ENCODE data around the gene SARDH. TPM values are rescaled to one million over a fixed set of nuclear protein-coding genes. Genes with fewer than 3 reads are reported as not detected.

SARDH gene
- total RNA-seq, 2 donors from 2014 or later: 2.2 to 6.8 TPM

- no peaks in the 10 kb centered on the region for H3K9me3 ChIP-seq (ENCODE audit: control insufficient read depth, low read length, poor library complexity, severe bottlenecking)
- DNase-seq (no peak), ATAC-seq (no peak)
- Mint-ChIP-seq H3K27me3 (peaks cover under 1% of the 10 kb centered on the region), H3K36me3 (ENCODE audit: low read depth) (no peaks in the 10 kb centered on the region), H3K4me1 (no peaks in the 10 kb centered on the region), H3K4me3 (no peak overlapping the region), H3K27ac (no peak overlapping the region)
Observed at GRCh38 chr9:133665535-133665934, 72.6 kb downstream of the SARDH start.

DNA sequence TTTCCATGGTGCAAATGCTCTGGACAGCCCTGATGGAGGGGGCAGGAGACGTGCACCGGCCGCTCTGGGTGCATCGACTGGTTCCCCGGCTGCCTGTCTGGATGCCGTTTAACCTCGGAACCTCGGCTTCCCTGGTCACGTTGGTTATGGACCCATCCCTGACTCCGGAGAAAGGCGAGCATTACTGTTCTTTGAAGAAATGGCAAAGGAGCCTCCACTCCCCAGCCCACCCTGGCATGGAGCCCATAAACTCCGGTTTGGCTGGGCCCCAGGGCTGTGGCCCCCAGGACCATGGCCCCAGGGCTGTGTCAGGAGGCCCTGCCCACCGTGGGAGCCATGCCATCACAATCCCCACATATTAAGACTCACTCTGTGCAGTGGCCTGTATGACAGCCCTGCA lies 73.1 kb downstream of the SARDH start:
- no peak overlapping the region for H3K27ac Mint-ChIP-seq
- H3K4me3 Mint-ChIP-seq: no peak overlapping the region
- H3K27me3 Mint-ChIP-seq: peaks cover 5% of the 10 kb centered on the region
- H3K4me1 Mint-ChIP-seq: no peaks in the 10 kb centered on the region
- ATAC-seq (no peak), DNase-seq (no peak)
- no peaks in the 10 kb centered on the region for H3K36me3 Mint-ChIP-seq (ENCODE audit: low read depth)
- H3K9me3 ChIP-seq (ENCODE audit: control insufficient read depth, low read length, poor library complexity, severe bottlenecking): no peaks in the 10 kb centered on the region

- Mint-ChIP-seq H3K4me1 (peaks cover 2% of the 10 kb centered on the region), H3K36me3 (ENCODE audit: low read depth) (no peaks in the 10 kb centered on the region), H3K4me3 (no peak overlapping the region), H3K27ac (no peak overlapping the region), H3K27me3 (peaks cover 12% of the 10 kb centered on the region)
- DNase-seq (no peak), ATAC-seq (no peak)
- H3K9me3 ChIP-seq (ENCODE audit: control insufficient read depth, low read length, poor library complexity, severe bottlenecking): no peaks in the 10 kb centered on the region
Observed at GRCh38 chr9:133664173-133665050, 73.7 kb downstream of the SARDH start.

GRCh38 chr9:133661846-133662540 lies 76.2 kb downstream of the SARDH start:
- no peak overlapping the region for H3K27ac Mint-ChIP-seq
- peaks cover 36% of the 10 kb centered on the region for H3K27me3 Mint-ChIP-seq
- H3K4me3 Mint-ChIP-seq: no peak overlapping the region
- H3K4me1 Mint-ChIP-seq: peaks cover 6% of the 10 kb centered on the region
- H3K36me3 Mint-ChIP-seq (ENCODE audit: low read depth): peaks cover 2% of the 10 kb centered on the region
- DNase-seq (no peak), ATAC-seq (no peak)
- no peaks in the 10 kb centered on the region for H3K9me3 ChIP-seq (ENCODE audit: control insufficient read depth, low read length, poor library complexity, severe bottlenecking)

DNA sequence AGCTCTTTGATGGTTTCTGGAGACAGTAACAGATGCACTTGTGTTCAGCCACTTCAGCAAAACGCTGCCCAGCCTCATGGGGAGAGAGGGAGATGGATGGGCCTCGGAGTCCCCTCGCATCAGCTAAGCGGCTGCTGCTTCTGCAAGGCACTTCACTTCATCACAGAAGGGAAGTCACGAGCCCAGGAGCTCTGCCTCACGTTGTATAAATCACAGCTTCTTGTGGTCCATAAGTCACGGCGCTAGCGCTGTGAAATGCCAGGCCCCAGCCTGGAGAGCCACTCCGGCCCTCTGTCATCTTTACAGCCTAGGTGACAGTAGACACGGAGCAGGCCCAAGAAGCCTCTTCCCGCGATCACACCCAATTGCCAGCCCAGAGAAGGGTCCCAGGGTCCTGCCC lies 78.6 kb downstream of the SARDH start:
- Mint-ChIP-seq H3K4me3 (no peak overlapping the region), H3K27ac (no peak overlapping the region), H3K27me3 (peaks cover 57% of the 10 kb centered on the region), H3K36me3 (ENCODE audit: low read depth) (peaks cover 2% of the 10 kb centered on the region), H3K4me1 (peaks cover 6% of the 10 kb centered on the region)
- H3K9me3 ChIP-seq (ENCODE audit: control insufficient read depth, low read length, poor library complexity, severe bottlenecking): no peaks in the 10 kb centered on the region
- ATAC-seq: no peak
- no peak for DNase-seq

DNA sequence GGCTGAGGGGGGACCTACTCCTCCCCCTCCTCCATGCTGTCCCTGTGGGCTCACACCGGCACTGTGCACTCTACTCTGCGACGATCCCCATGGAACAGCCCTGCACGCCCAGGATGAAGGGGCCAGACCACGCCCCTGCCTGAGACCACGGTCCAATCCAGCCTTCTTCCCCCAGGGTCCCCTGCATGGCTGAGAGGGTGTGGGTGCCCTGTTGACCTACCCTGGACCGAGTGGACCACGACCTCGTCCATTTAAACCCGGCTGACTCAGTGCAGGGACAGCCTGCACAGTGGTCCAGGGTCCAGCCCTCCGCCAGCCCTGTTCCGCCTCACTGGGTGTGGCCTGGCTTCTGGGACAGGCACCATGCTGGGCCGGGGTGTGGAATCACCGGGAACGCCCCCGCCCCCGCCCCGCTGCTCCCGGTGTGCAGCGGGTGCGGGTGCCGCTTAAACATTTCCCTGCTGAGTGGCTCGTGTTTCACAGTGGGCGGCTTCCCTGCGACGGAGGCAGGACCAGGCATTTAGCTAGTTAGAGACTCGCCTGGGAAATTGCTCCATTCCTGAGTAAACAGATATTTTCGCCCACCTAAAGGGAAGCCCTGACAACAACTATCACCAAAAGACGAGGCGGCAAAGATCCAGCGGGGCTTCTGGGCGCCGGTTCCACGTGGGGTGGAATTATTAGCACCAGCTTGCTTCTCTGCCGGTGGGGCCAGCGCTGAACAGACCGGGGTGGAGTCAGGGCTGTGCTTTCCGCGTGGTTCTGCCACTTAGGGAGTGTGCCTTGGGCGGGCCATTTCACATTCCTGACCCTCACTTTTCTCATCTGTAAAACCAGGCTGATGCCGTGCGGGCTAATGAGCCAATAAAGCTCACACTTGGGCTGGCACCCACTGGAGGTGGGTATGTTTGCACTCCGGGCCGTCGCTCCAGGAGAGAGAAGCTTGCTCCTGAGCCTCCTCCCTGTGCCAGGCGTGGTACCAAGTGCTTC lies 79.4 kb downstream of the SARDH start:
- no peak overlapping the region for H3K4me3 Mint-ChIP-seq
- H3K9me3 ChIP-seq (ENCODE audit: control insufficient read depth, low read length, poor library complexity, severe bottlenecking): no peaks in the 10 kb centered on the region
- H3K27ac Mint-ChIP-seq: no peak overlapping the region
- peaks cover 2% of the 10 kb centered on the region for H3K36me3 Mint-ChIP-seq (ENCODE audit: low read depth)
- peaks cover 60% of the 10 kb centered on the region for H3K27me3 Mint-ChIP-seq
- no peak for ATAC-seq
- no peak for DNase-seq
- peaks cover 6% of the 10 kb centered on the region for H3K4me1 Mint-ChIP-seq

GRCh38 chr9:133657120-133657661 lies 81.0 kb downstream of the SARDH start:
- peak overlapping the region; percentile 72 for H3K4me3 Mint-ChIP-seq
- no peak for DNase-seq
- peaks cover 69% of the 10 kb centered on the region for H3K27me3 Mint-ChIP-seq
- no peak for ATAC-seq
- H3K4me1 Mint-ChIP-seq: peaks cover 10% of the 10 kb centered on the region
- H3K27ac Mint-ChIP-seq: peak overlapping the region; percentile 80
- H3K9me3 ChIP-seq (ENCODE audit: control insufficient read depth, low read length, poor library complexity, severe bottlenecking): no peaks in the 10 kb centered on the region
- peaks cover 2% of the 10 kb centered on the region for H3K36me3 Mint-ChIP-seq (ENCODE audit: low read depth)

GRCh38 chr9:133656211-133657119 lies 81.7 kb downstream of the SARDH start:
- no peaks in the 10 kb centered on the region for H3K9me3 ChIP-seq (ENCODE audit: control insufficient read depth, low read length, poor library complexity, severe bottlenecking)
- Mint-ChIP-seq H3K27me3 (peaks cover 69% of the 10 kb centered on the region), H3K36me3 (ENCODE audit: low read depth) (peaks cover 2% of the 10 kb centered on the region), H3K4me1 (peaks cover 10% of the 10 kb centered on the region), H3K27ac (no peak overlapping the region), H3K4me3 (no peak overlapping the region)
- DNase-seq (no peak), ATAC-seq (peak; percentile 72)

- ATAC-seq (no peak), DNase-seq (no peak)
- H3K36me3 Mint-ChIP-seq (ENCODE audit: low read depth): peaks cover 2% of the 10 kb centered on the region
- peaks cover 74% of the 10 kb centered on the region for H3K27me3 Mint-ChIP-seq
- no peaks in the 10 kb centered on the region for H3K9me3 ChIP-seq (ENCODE audit: control insufficient read depth, low read length, poor library complexity, severe bottlenecking)
- H3K4me1 Mint-ChIP-seq: peaks cover 10% of the 10 kb centered on the region
- no peak overlapping the region for H3K27ac Mint-ChIP-seq
- H3K4me3 Mint-ChIP-seq: no peak overlapping the region
Observed at GRCh38 chr9:133655701-133656100, 82.5 kb downstream of the SARDH start.

DNA sequence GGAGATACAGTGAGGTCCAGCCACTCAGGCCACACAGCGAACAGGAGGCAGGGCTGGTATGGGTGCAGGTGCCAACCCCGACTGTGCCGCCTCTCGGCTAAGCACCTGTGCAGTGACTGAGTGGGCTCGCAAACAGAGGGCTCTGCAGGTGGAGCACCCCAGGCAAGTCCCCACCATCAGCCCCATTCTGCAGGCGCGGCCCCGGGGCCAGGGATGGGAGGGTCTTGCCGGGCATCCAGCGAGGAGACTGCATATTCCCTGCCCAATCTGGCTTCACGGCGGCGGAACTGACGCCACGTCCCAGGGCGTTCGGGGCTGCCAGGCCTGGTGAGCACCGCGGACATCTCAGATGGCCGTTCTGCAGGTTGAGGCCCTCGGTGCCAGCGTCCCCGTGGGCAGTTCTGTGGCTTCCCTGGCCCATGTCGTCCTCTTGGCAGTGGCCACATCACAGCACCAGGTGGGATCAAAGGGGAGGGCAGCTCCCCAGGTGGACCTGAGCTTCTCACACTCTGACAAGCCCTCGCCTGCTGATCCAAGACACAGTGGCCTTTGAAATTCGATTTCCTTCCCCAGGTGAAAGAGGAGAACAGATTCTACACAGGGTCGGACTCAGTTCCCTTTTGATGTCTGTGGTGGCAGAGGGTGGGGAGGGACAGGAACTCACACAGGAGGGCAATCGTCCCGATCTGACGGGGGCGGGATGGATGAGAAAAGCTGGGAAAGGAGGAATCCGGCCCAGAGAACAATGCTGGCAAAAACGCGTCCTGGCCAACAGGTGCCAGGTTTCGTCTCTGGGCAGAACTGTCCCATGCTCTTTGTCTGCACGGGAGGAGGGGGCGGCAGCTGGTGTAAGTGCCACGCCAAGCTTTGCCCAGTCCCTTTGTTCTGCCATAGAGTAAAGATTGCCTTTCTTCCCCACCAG lies 83.2 kb downstream of the SARDH start:
- H3K36me3 Mint-ChIP-seq (ENCODE audit: low read depth): peaks cover 4% of the 10 kb centered on the region
- H3K27me3 Mint-ChIP-seq: peaks cover 74% of the 10 kb centered on the region
- H3K4me1 Mint-ChIP-seq: peaks cover 10% of the 10 kb centered on the region
- no peaks in the 10 kb centered on the region for H3K9me3 ChIP-seq (ENCODE audit: control insufficient read depth, low read length, poor library complexity, severe bottlenecking)
- no peak overlapping the region for H3K4me3 Mint-ChIP-seq
- ATAC-seq (no peak), DNase-seq (no peak)
- no peak overlapping the region for H3K27ac Mint-ChIP-seq

DNA sequence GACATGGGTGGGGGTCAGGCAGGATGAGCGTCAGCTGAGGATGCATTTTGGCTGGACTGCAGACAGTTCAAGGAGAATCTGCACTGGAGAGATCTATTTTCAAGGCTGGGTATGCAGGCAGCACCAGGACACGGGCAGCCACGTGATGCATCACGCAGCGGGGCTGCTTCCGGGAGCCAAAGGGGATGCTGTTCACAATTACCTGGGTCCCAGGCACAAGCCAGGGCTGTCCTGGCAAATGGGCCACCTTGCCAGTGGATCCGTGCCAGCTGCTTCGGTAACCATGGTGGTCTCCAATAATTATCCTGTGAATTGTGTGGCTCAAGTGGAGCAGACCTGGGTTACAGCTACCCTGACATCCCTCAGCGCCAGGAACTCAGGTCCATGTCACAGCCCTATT lies 84.5 kb downstream of the SARDH start:
- H3K27ac Mint-ChIP-seq: no peak overlapping the region
- peaks cover 7% of the 10 kb centered on the region for H3K4me1 Mint-ChIP-seq
- H3K4me3 Mint-ChIP-seq: no peak overlapping the region
- no peaks in the 10 kb centered on the region for H3K9me3 ChIP-seq (ENCODE audit: control insufficient read depth, low read length, poor library complexity, severe bottlenecking)
- ATAC-seq (no peak), DNase-seq (no peak)
- H3K27me3 Mint-ChIP-seq: peaks cover 65% of the 10 kb centered on the region
- peaks cover 4% of the 10 kb centered on the region for H3K36me3 Mint-ChIP-seq (ENCODE audit: low read depth)

Measured in T-helper 17 cell (primary cell).